SKM-1 (cell line): ENCODE data around the gene C2orf78.
A peak's percentile ranks its signal among the peaks of the same experiment; 100 is the strongest.
"Not testable (repeated sequence)": the region's sequence is repeated elsewhere in the genome, so short reads cannot be mapped to it uniquely, and the experiment has no call there.

Experiments used
- DNase-seq: peaks from one replicate; lab custom pipeline; 2025; ENCODE audit not compliant: unreplicated experiment; lab: John Stamatoyannopoulos, UW

C2orf78 gene

DNA sequence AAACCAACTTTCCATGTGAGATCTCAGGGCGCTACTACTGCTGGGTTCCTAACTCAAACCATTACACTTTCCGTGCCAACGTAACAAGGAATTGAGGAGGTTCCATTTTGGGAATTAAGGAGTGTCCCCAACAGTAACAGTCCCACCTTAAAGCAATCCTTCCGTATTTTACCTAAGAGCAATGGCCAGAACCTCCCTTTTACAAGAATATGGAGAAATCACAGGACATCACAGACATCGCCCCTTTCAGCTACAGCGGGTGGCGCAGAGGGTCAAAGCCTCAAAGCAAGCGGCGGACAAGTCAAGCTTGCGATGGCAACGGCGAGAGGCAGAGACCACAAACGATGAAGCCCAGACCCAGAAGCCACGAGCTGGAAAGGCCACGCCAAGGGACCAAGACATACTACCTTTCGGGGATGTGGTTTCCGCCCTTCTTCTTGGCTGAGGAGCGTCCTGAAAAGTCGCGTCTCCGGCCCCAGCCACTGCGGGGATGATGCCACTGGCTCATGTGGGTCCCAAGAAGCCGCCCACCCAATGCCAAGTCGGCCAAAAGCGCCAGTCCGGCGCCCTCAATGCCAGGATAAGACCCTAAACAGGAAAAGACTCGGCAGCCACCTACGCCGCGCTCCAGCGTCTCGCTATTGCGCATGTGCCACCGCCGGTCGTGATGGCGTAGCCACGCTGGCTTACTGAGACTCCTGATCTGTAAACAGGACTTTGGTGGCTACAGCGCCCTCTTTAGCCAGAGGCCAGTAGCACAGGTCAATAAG lies 4.3 kb upstream of the C2orf78 start, which contains the start of gene DUSP11:
DUSP11 (minus strand) TSS at position 637 of the 770 bp plus-strand sequence; CDS start at position 508, 129 bp downstream.
- DNase-seq, result peak; percentile 89

GRCh38 chr2:73780237-73780582 lies 3.8 kb upstream of the C2orf78 start:
- DNase-seq, result no peak

DNA sequence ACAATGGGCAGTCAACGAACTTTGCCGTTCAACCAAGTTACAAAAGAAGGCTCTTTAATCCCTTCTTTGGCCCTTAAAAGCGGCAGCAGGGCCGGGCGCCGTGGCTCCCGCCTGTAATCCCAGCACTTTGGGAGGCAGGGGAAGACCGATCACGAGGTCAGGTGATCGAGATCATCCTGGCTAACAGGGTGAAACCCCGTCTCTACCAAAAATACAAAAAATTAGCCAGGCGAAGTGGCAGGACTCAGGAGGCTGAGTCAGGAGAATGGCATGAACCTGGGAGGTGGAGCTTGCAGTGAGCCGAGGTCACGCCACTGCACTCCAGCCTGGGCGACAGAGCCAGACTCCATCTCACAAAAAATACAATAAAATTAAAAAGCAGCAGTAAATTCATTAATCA lies 581 bp upstream of the C2orf78 start:
- DNase-seq, result not testable (repeated sequence)

- DNase-seq, result no peak
Observed at GRCh38 chr2:73811878-73812277, 27.9 kb downstream of the C2orf78 start.

- no peak for DNase-seq
Observed at GRCh38 chr2:73812635-73813034, 28.7 kb downstream of the C2orf78 start.

- no peak for DNase-seq
Observed at GRCh38 chr2:73818296-73818695, 34.3 kb downstream of the C2orf78 start.

GRCh38 chr2:73821227-73821626 lies 37.2 kb downstream of the C2orf78 start:
- DNase-seq, result no peak

GRCh38 chr2:73821669-73822068 lies 37.7 kb downstream of the C2orf78 start:
- no peak for DNase-seq

GRCh38 chr2:73822276-73822675 lies 38.3 kb downstream of the C2orf78 start:
- no peak for DNase-seq

DNA sequence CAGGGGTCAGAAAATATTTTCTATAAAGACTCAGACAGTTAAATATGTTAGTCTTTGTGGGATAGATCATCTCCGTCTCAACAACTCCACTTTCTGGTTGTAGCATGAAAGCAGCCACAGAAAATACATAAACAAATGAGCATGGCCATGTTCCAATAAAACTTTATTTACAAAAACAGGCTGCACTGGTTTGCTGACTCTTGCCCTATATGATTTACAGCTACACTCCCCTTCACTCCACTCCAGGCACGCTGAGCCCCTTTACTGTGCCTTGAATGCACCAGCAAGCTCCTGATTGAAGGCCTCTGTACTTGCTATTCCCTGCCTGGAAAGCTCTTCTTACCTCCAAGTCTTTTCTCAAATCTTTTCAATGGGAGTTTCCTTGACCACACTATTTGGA lies 39.0 kb downstream of the C2orf78 start:
- DNase-seq, result no peak

DNA sequence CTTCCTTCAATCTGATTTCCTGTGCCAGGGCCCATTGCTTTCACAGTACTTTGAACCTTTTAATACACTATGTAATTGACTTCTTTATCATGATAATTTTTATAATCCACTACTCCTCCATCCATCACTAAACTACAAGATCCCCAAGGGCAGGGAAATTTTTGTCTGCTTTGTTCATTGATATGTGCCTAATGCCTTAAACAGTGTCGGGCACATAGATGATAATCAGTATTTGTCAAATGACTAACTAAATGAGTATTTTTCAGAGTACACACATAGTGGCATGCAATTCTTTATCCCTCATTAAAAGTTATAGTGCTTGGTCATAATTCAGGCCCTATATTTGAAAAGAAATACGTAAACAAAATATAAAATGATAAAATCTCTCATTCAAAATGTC lies 39.4 kb downstream of the C2orf78 start:
- no peak for DNase-seq

DNA sequence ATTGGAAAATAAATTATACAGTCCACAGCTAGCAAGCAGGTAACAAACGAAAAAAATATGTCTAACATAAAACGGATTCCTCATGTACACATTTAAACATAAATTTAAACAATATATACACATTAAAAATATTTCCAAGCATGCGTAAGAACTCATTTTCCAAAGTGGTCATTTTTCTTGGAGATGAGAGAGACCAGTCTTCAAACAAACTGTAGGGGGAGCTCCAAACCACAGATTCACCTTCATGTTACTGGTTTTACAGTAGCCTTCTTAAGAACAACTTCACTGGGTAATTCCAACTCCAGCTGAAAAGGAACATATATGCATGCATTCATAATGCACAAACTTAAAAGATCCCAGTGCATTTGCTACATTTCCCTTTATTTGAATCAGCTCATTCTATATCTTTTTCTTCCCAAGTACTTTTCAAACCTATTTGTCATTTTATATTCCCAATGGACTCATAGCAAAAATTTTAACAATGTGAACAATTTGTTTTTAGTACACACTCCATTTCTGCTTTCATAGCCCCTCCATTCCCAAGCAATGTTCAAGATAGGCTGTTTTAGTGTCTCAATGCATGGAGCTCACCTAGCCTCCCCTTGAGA lies 40.0 kb downstream of the C2orf78 start:
- DNase-seq, result peak; percentile 31

DNA sequence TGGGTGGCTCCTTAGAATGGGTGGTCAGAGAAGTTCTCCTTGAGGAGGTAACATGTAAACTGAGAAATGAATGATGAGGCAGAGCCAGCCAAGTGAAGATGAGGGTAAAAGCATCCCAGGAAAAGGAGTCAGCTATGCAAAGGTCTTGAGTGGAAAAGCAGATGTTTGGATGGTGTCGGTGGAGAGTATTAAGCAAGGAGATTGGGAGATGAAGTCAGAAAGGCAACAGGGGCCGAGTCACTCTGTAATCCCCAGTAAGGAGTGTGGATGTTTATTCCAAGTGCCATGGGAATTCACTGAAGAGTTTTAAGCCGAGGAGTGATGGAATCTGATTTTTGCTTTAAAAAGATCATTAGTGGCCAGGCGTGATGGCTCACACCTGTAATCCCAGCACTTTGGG lies 41.4 kb downstream of the C2orf78 start:
- no peak for DNase-seq

- peak; percentile 51 for DNase-seq
Observed at GRCh38 chr2:73827018-73827417, 43.0 kb downstream of the C2orf78 start.

GRCh38 chr2:73827660-73828388 lies 43.8 kb downstream of the C2orf78 start:
- DNase-seq, result no peak

DNA sequence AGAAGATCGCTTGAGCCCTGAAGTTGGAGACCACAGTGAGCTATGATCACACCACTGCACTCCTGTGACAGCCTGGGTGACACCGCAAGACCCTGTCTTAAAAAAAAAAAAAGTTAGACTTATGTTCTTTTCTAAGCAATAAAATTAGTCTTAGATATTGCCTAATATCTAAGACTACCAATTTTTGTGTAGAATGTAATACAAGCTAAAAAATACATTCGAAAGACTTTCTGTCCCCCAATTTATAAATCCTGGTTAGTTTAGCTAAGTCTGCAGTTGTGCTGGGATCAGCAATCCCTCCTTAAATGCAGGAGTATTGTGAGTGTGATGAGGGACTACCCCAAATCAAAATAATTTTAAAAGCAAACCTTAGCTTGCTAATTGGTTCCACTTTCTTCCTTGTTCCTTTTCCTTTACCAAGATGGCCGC lies 44.4 kb downstream of the C2orf78 start:
- DNase-seq, result no peak

DNA sequence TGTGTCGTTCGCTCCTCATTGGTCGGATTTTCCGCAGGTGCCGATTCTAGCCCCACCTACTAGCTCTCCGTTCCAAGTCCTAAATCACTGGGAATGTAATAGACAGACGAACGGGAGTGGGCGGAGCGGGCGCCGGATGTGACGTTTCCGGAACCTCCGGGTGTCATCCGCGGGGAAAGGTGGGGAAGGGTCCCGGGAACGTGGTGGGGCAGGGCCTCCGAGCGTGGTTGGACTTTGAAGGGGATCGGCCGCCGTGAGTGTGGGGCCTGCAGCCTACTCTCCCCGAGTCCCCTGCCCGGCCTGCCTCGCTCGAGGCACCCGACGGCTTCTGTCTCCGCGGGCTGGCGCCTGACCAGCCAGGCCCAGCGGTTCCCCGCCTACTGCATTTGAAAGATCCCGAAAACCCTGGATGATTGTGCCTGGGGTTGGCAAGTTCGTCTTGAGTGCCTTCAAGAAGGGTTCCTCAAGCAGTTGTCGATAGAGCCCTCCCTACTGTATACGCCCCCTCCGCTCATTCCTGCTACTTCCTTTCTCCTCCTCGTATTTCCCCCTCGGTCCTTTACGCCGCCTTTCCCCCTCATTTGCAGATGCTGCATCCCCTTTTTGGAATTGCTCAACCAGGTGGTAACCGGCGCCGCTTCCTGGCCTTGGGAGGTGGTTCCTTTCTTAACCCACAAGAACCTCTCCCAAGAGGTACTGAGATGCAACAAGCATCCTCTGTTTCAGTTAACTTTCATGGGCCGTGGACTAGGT lies 45.0 kb downstream of the C2orf78 start, which contains the start of gene STAMBP:
STAMBP (plus strand) TSS at position 144 of the 753 bp plus-strand sequence. CDS start 1,896 bp downstream, outside the sequence.
- DNase-seq, result peak; percentile 98

DNA sequence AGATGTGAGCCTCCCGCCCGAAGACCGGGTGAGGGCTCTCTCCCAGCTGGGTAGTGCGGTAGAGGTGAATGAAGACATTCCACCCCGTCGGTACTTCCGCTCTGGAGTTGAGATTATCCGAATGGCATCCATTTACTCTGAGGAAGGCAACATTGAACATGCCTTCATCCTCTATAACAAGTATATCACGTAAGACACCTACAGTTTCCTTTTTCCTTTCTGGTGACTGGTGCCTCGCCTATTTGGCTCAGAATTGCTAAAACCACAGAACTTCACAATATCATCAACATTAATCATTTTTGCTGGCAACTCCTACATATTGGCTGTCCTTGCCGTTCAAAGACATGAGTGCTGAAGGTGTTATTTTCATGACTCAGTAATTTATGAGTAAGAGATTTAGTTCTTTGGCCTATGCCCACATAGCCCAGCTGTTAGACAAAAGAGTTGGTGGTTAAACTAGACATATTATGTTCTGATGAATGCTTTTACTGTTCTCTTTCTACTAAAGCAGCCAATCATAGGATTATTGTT lies 47.0 kb downstream of the C2orf78 start:
- DNase-seq, result no peak

- DNase-seq, result no peak
Observed at GRCh38 chr2:73832930-73833329, 48.9 kb downstream of the C2orf78 start.

DNA sequence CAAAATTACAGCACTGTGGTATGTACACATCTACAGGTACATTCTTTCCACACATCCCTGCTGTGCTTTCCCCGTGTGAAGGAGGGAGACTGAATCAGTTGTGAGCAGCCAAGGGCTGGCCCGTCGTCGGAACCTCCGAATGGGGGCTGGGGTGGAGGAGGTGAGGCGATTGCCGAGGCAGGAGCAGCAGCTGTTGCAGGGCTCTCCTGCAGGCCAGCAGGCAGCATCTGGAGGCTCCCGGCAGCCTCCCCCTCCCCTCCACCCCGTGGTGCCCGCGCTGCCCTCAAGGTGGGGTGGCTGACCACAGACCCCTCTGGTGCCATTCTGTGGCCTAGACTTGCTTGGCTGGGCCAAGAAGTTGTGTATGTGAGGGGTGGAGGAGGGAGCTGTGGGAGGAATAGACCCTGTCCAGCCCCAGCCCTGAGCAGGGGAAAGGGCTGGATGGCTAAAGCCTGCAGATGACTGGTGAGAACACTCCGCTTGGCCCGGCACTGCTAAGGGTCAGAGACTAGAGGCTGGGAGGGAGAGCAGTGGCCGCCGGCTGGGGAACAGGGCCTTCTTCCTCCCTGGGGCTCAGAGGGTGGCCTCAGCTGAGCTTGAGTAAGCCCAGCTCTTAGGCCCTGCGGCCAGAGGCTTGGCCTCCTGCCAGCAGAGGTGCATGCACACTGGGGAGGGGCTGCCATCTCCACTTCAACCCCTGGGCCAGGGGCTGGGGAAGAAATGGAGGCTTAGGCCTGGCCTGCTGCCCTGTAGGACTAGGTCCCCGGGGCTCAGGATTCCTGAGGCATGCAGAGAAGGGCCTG lies 52.4 kb downstream of the C2orf78 start:
- no peak for DNase-seq
